HG02588 (cell line): ENCODE results near the gene TKTL1.

Experiments used
- ATAC-seq: cut with Tn5 transposase; IDR thresholded peaks from one replicate; pipeline ENCODE4 v1.9.1; 2021; ENCODE audit warnings: mild to moderate bottlenecking, moderate library complexity; ENCODE audit not compliant: unreplicated experiment

The TKTL1 gene

DNA sequence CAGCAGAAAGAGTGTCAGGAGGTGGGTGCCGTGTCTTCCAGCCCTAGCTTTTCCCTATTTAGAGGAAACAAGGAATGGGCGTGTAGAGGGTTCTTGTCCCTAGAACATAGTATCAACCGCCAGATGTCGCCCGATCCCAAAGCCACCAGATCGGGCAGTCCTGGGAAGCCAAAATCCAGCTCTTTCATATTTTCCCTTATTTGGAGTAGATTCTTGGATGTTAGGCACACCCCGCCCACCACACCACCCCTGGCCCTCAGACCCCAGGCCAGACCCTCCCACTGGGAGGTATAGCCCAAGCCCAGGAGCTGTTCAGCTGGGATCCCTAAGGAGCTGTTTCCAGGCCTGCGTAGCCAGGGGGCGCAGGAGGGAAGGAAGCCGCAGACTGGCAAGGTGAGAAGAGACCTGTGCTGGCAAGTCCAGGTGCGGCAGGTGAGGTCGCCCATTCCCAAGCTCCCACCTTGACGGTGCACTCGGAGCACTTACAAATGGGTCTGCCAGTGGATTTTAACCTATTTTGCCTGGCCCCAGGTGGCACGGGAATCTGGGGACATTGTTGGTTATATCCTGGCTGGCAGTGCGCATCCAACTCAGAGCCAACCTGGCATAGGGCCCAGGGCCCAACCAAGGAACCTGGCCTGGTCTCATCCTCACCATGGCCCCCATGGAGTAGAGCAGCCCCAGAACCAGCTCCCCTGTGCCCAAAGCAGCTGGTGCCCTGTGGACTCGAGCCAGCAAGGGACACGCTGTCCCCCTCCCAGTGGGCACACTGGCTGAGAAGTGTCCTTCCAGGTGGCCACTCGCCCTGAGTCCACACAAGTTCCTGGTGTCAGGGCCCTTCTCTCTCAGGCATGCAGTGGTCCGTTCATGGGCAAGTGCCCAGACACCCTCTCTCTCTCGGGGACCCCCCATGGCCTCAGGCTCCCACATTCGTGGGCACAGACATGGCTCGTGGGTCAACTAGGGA is 78.0 kb downstream of the TKTL1 start:
- no peak for ATAC-seq

DNA sequence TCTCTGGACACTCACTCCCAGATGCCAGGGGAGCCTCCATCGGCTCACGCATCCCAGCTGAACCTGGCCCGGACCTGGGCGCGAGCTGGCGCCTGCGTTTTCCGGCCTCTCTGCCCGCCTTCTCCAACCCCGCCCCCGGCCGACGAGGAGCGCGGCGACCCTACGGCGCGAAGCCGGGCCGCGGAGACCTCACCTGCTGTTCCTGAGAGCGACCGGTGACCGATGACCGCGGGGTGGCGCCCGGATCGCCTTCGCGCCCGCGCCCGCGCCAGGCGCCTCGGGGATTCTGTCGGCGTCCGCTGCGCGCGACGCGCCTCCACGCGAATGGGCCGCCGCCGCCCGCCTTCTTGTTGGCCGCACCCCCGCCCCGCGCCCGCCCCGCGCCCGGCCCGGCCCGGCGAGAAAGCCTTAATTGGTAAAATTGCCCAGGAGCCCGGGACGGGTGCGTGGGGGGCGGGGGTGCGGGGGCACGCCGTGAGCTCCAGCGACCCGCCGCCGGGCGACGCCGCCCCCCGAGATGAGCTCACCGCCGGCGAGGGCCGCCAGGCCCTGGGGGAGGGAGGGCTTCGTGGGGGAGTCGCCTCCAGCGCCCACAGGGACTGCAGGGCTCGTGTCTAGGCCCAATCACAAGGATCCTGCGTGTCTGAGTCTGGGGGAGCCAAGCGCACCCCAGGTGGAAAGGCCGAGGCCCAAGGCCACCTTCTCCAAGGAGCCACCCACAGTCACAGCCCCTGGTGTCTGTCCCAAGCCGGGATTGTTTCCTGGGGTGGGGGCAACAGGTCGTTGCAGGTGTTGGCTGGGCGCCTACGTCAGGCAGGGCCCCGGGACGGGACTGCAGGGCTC is 78.9 kb downstream of the TKTL1 start, which contains the start of gene FLNA:
Gene FLNA, minus strand, starts transcription at position 322 of the 843 bp plus-strand sequence. CDS start 3,389 bp downstream, outside the sequence.
- ATAC-seq = no peak

DNA sequence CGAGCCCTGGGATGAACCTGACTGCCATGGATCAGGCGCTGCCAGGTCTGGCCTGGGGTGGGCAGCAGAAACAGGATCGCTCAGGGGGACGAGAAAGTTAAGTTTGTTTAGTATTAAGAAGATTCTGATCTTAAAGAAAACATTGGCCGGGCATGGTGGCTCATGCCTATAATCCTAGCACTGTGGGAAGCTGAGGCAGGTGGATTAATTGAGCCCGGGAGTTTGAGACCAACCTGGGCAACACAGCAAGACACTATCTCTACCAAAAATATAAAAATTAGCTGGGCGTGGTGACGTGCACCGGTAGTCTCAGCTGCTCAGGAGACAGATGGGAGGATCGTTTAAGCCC is 79.5 kb downstream of the TKTL1 start:
- no peak for ATAC-seq

GRCh38 chrX:154376774-154377173 is 81.2 kb downstream of the TKTL1 start:
- no peak for ATAC-seq

GRCh38 chrX:154378059-154378798 is 82.6 kb downstream of the TKTL1 start:
- ATAC-seq = peak; percentile 2

DNA sequence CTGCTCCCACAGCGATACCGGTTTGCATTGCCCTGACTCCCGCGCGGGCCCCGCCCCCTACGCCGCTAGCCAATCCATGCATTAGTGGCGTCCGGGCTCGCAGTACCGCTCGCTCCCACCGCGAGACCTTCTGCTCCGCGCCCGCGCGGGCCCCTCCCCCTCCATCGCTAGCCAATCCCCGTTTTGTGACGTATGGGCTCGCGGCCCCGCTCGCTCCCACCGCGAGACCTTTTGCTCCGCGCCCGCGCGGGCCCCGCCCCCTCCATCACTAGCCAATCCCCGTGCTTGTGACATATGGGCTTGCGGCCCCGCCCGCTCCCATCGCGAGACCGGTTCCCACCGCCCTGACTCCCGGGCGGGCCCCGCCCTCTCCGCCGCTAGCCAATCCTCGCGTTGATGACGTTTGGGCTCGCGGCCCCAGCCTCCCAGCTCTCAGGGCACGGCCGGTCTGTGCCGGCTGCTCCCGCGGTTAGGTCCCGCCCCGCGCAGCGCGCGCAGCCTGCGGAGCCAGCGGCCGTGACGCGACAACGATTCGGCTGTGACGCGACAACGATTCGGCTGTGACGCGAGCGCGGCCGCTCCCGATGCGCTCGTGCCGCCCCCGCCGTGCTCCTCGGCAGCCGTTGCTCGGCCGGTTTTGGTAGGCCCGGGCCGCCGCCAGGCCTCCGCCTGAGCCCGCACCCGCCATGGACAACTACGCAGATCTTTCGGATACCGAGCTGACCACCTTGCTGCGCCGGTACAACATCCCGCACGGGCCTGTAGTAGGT is 83.4 kb downstream of the TKTL1 start, which contains the start of gene EMD:
Gene EMD, plus strand, starts transcription at position 497 of the 770 bp plus-strand sequence. Its CDS starts 190 bp downstream, at position 687.
- peak; percentile 77 for ATAC-seq

GRCh38 chrX:154379569-154379951 is 84.0 kb downstream of the TKTL1 start:
- peak; percentile 1 for ATAC-seq
